A172 (cell line): ENCODE data around the gene CREBBP. TPM values are rescaled to one million over a fixed set of nuclear protein-coding genes. Genes with fewer than 3 reads are reported as not detected.
A peak's percentile ranks its signal among the peaks of the same experiment; 100 is the strongest.

Experiments
- DNase-seq: peaks from one replicate; pipeline ENCODE4 v3.0.0-alpha.2; 2015; ENCODE audit warnings: low spot score
- total RNA-seq: library from RNA; depleted of rRNA; stranded (reverse); fragments of >200 nt; shearing (Covaris generic); gene quantifications from 2 replicates; pipeline ENCODE4 v1.2.3, GENCODE V29; 2014

The CREBBP gene
- total RNA-seq, 1 experiment from 2014 or later = 11.2 TPM

GRCh38 chr16:3797904-3798811 lies 82.4 kb downstream of the CREBBP start:
- no peak for DNase-seq

GRCh38 chr16:3797473-3797872 lies 83.0 kb downstream of the CREBBP start:
- no peak for DNase-seq

GRCh38 chr16:3793161-3793576 lies 87.3 kb downstream of the CREBBP start:
- no peak for DNase-seq

GRCh38 chr16:3792472-3793012 lies 88.0 kb downstream of the CREBBP start:
- no peak for DNase-seq

GRCh38 chr16:3791701-3792100 lies 88.8 kb downstream of the CREBBP start:
- no peak for DNase-seq

- DNase-seq = no peak
Observed at GRCh38 chr16:3789375-3790099, 91.0 kb downstream of the CREBBP start.

GRCh38 chr16:3788711-3789374 lies 91.7 kb downstream of the CREBBP start:
- no peak for DNase-seq

- no peak for DNase-seq
Observed at GRCh38 chr16:3787924-3788661, 92.4 kb downstream of the CREBBP start.

- no peak for DNase-seq
Observed at GRCh38 chr16:3785413-3785812, 95.1 kb downstream of the CREBBP start.

- no peak for DNase-seq
Observed at GRCh38 chr16:3783516-3783915, 97.0 kb downstream of the CREBBP start.

GRCh38 chr16:3782566-3782965 lies 97.9 kb downstream of the CREBBP start:
- DNase-seq = no peak

- no peak for DNase-seq
Observed at GRCh38 chr16:3781421-3781820, 99.1 kb downstream of the CREBBP start.

- DNase-seq = peak; percentile 34
Observed at GRCh38 chr16:3780570-3780969, 99.9 kb downstream of the CREBBP start.

GRCh38 chr16:3776316-3776715 lies 104.2 kb downstream of the CREBBP start:
- no peak for DNase-seq

GRCh38 chr16:3774819-3775218 lies 105.7 kb downstream of the CREBBP start:
- no peak for DNase-seq

- DNase-seq = no peak
Observed at GRCh38 chr16:3774156-3774767, 106.3 kb downstream of the CREBBP start.

GRCh38 chr16:3773663-3774062 lies 106.8 kb downstream of the CREBBP start:
- no peak for DNase-seq

- DNase-seq = no peak
Observed at GRCh38 chr16:3771513-3771912, 109.0 kb downstream of the CREBBP start.

- DNase-seq = no peak
Observed at GRCh38 chr16:3770530-3770929, 110.0 kb downstream of the CREBBP start.

GRCh38 chr16:3769942-3770341 lies 110.6 kb downstream of the CREBBP start:
- no peak for DNase-seq

- no peak for DNase-seq
Observed at GRCh38 chr16:3769013-3769412, 111.5 kb downstream of the CREBBP start.
